CD4-positive, alpha-beta memory T cell (primary cell): ENCODE results near the gene CCDC88B. TPM values are rescaled to one million over a fixed set of nuclear protein-coding genes. Genes with fewer than 3 reads are reported as not detected.

Experiments used
- CTCF ChIA-PET: fragments of 350-600 bp; sonication (Branson Sonifier 250); formaldehyde crosslinking; loops from one replicate; lab custom pipeline; 2021; ENCODE audit warnings: inconsistent platforms; ENCODE audit not compliant: partially characterized antibody; lab: Charles Lee
- POLR2A ChIA-PET: fragments of 350-600 bp; sonication (Branson Sonifier 250); formaldehyde crosslinking; loops from one replicate; lab custom pipeline; 2021; ENCODE audit not compliant: partially characterized antibody; lab: Charles Lee
- DNase-seq, 5 donors: peaks; one replicate each; pipeline versions ENCODE4 v3.0.0 to v3.0.0-alpha.2; 2020 to 2022; ENCODE audit warnings: mixed read lengths in 1 of 5
- H3K27ac ChIP-seq: one replicate; pipeline ENCODE4 v1.7.0; 2013; ENCODE audit warnings: low read depth, low read length
- H3K27me3 ChIP-seq: 2 replicates; pipeline ENCODE4 v1.7.0; 2013; ENCODE audit warnings: mild to moderate bottlenecking, low read length, moderate library complexity; ENCODE audit not compliant: insufficient read depth
- H3K36me3 ChIP-seq: 2 replicates; pipeline ENCODE4 v1.7.0; 2013; ENCODE audit warnings: mild to moderate bottlenecking, low read length, moderate library complexity; ENCODE audit not compliant: insufficient read depth
- H3K4me1 ChIP-seq: 2 replicates; pipeline ENCODE4 v1.7.0; 2013; ENCODE audit warnings: mild to moderate bottlenecking, low read length, moderate library complexity; ENCODE audit not compliant: insufficient read depth
- H3K4me3 ChIP-seq, 2 donors: one replicate each; pipeline ENCODE4 v1.7.0; 2013; ENCODE audit warnings: low read length in 2 of 2, mild to moderate bottlenecking in 1 of 2
- H3K9me3 ChIP-seq, 2 donors: one replicate each; pipeline ENCODE4 v1.7.0; 2013; ENCODE audit warnings: low read length in 2 of 2, control low read depth in 1 of 2; ENCODE audit not compliant: control insufficient read depth in 1 of 2
- H3K27ac Mint-ChIP-seq, 7 donors: one replicate each; pipeline ENCODE4 v1.8.0; 2020 to 2021; ENCODE audit warnings: mixed read lengths in 7 of 7, mild to moderate bottlenecking in 6 of 7, inconsistent platforms in 3 of 7, moderate library complexity in 3 of 7
- H3K27me3 Mint-ChIP-seq, 2 donors: one replicate each; pipeline ENCODE4 v1.8.0; 2020 to 2021; ENCODE audit warnings: mixed read lengths in 2 of 2
- H3K36me3 Mint-ChIP-seq, 2 donors: one replicate each; pipeline ENCODE4 v1.8.0; 2020 to 2021; ENCODE audit warnings: mixed read lengths in 2 of 2, inconsistent platforms in 1 of 2, mild to moderate bottlenecking in 1 of 2
- H3K4me1 Mint-ChIP-seq, 4 donors: one replicate each; pipeline ENCODE4 v1.8.0; 2020 to 2021; ENCODE audit warnings: mixed read lengths in 4 of 4, mild to moderate bottlenecking in 1 of 4
- H3K4me3 Mint-ChIP-seq, 8 donors: one replicate each; pipeline ENCODE4 v1.8.0; 2020 to 2021; ENCODE audit warnings: mixed read lengths in 8 of 8, mild to moderate bottlenecking in 7 of 8, moderate library complexity in 6 of 8, inconsistent platforms in 3 of 8
- H3K9me3 Mint-ChIP-seq, 8 donors: one replicate each; pipeline ENCODE4 v1.8.0; 2020 to 2021; ENCODE audit warnings: mixed read lengths in 8 of 8, mild to moderate bottlenecking in 5 of 8, inconsistent platforms in 3 of 8, moderate library complexity in 1 of 8
- intact Hi-C: fragments of 100-400 bp; cut with micrococcal nuclease; formaldehyde crosslinking; loops from one replicate; pipeline ENCODE4 v1.15.1; 2023
- polyA plus RNA-seq, 2 donors: library from polyadenylated mRNA; unstranded; fragments of 300-500 nt; fragmentation: Illumina TruSeq; gene quantifications; one replicate each; pipeline ENCODE4 v1.2.3, GENCODE V29; 2021
- total RNA-seq, 2 experiments: library from RNA; stranded (reverse); gene quantifications; one replicate each; pipeline ENCODE4 v1.2.3, GENCODE V29; 2021

Gene CCDC88B
- total RNA-seq (10 to 100 TPM; 68.3 to 73.0 TPM), polyA plus RNA-seq (10 to 100 TPM in 1 of 2 donors, 1 to 10 TPM in 1; 6.8 to 39.5 TPM)

GRCh38 chr11:64339754-64340408 lies at the start of gene CCDC88B:
Gene CCDC88B (plus strand): TSS chr11:64340204. CDS start chr11:64340267, 63 bp downstream.
- Mint-ChIP-seq H3K27ac (peak within 1 kb of the TSS; percentile 88 to 99 (median 96)), H3K4me3 (peak within 1 kb of the TSS; percentile 81 to 93 (median 86)), H3K36me3 (peaks cover 12 to 32% of the 10 kb centered on the region in 2 donors), H3K4me1 (peaks cover 18 to 46% (median 34%) of the 10 kb centered on the region in 4 donors), H3K9me3 (no peaks in the 10 kb centered on the region), H3K27me3 (no peaks in the 10 kb centered on the region)
- intact Hi-C loops = loop anchor here (1.0 kb wide), 2 partner anchors 23 to 35 kb away; partner anchors contain the start of genes ESRRA and TRMT112
- Histone ChIP-seq H3K4me1 (peaks cover 44% of the 10 kb centered on the region), H3K4me3 (peak within 1 kb of the TSS; percentile 57 to 81), H3K27ac (peak within 1 kb of the TSS; percentile 81), H3K36me3 (peaks cover 16% of the 10 kb centered on the region), H3K9me3 (no peaks in the 10 kb centered on the region), H3K27me3 (no peaks in the 10 kb centered on the region)
- DNase-seq = peak; percentile 88 to 96 (median 89)
- ChIA-PET CTCF (interaction anchor here (0.8 to 4.9 kb wide), 3 partner anchors 8 to 338 kb away, joined by 3 to 40 read pairs (median 4); partner anchors contain the start of genes PRDX5 and TRMT112), POLR2A (interaction anchor here (1.1 to 9.7 kb wide), 11 partner anchors 8 to 154 kb away, joined by 3 to 153 read pairs (median 4); partner anchors contain the start of genes FERMT3, PRDX5, RPS6KA4 and STIP1)

GRCh38 chr11:64290352-64291261 lies 49.4 kb upstream of the CCDC88B start:
- Mint-ChIP-seq H3K4me1 (peaks cover 6 to 22% (median 13%) of the 10 kb centered on the region in 4 donors), H3K27ac (peak overlapping the region in 2 of 7 donors; percentile 15 to 35), H3K9me3 (no peaks in the 10 kb centered on the region), H3K4me3 (peak overlapping the region; percentile 43 to 80 (median 72)), H3K27me3 (peaks cover 22 to 28% of the 10 kb centered on the region in 2 donors), H3K36me3 (no peaks in the 10 kb centered on the region)
- Histone ChIP-seq H3K27me3 (peaks cover 32% of the 10 kb centered on the region), H3K27ac (no peak overlapping the region), H3K4me1 (peaks cover 19% of the 10 kb centered on the region), H3K36me3 (no peaks in the 10 kb centered on the region), H3K9me3 (no peaks in the 10 kb centered on the region), H3K4me3 (no peak overlapping the region)
- CTCF ChIA-PET = interaction anchor here (0.7 to 2.6 kb wide), 3 partner anchors 10 to 86 kb away, joined by 3 to 12 read pairs (median 10); partner anchors contain the start of gene CATSPERZ
- POLR2A ChIA-PET = interaction anchor here (1.4 to 8.6 kb wide), 2 partner anchors 13 to 84 kb away, joined by 3 to 81 read pairs; partner anchors contain the start of genes CATSPERZ, ESRRA and FERMT3
- intact Hi-C loops = no loop called here
- DNase-seq = peak in 1 of 5 donors; percentile 32

GRCh38 chr11:64291262-64291751 lies 48.7 kb upstream of the CCDC88B start, which contains the start of gene KCNK4:
Gene KCNK4 (plus strand): TSS chr11:64291302. CDS start chr11:64293019, 1,717 bp downstream.
- Histone ChIP-seq H3K36me3 (no peaks in the 10 kb centered on the region), H3K9me3 (no peaks in the 10 kb centered on the region), H3K27ac (no peak within 1 kb of the TSS), H3K4me3 (peak within 1 kb of the TSS in 1 of 2 donors; percentile 27), H3K4me1 (peaks cover 14% of the 10 kb centered on the region), H3K27me3 (peaks cover 35% of the 10 kb centered on the region)
- Mint-ChIP-seq H3K27ac (peak within 1 kb of the TSS in 2 of 7 donors; percentile 15 to 35), H3K4me3 (peak within 1 kb of the TSS; percentile 43 to 80 (median 72)), H3K9me3 (no peaks in the 10 kb centered on the region), H3K4me1 (peaks cover 6 to 20% (median 12%) of the 10 kb centered on the region in 4 donors), H3K36me3 (no peaks in the 10 kb centered on the region), H3K27me3 (peaks cover 29 to 32% of the 10 kb centered on the region in 2 donors)
- DNase-seq = peak in 1 of 5 donors; percentile 24
- intact Hi-C loops = no loop called here
- CTCF ChIA-PET = interaction anchor here (1.6 kb wide), 1 partner anchor 10 kb away, joined by 7 read pairs; no protein-coding TSS in a partner anchor
- POLR2A ChIA-PET = no interaction called here

GRCh38 chr11:64291752-64292459 lies 48.1 kb upstream of the CCDC88B start:
- Mint-ChIP-seq H3K27ac (no peak overlapping the region), H3K36me3 (no peaks in the 10 kb centered on the region), H3K27me3 (peaks cover 35 to 37% of the 10 kb centered on the region in 2 donors), H3K9me3 (no peaks in the 10 kb centered on the region), H3K4me1 (peaks cover 4 to 14% (median 7%) of the 10 kb centered on the region in 4 donors), H3K4me3 (peak overlapping the region in 1 of 8 donors; percentile 77)
- Histone ChIP-seq H3K27me3 (peaks cover 40% of the 10 kb centered on the region), H3K9me3 (no peaks in the 10 kb centered on the region), H3K36me3 (no peaks in the 10 kb centered on the region), H3K4me1 (peaks cover 12% of the 10 kb centered on the region), H3K4me3 (peak overlapping the region in 1 of 2 donors; percentile 27), H3K27ac (no peak overlapping the region)
- intact Hi-C loops = no loop called here
- peak in 1 of 5 donors; percentile 34 for DNase-seq
- POLR2A ChIA-PET = interaction anchor here (0.8 to 1.9 kb wide), 3 partner anchors 20 to 85 kb away, joined by 3 to 5 read pairs (median 5); no protein-coding TSS in a partner anchor
- CTCF ChIA-PET = interaction anchor here (1.6 kb wide), 2 partner anchors 9 to 12 kb away, joined by 6 to 7 read pairs; no protein-coding TSS in a partner anchor

GRCh38 chr11:64292460-64293254 lies 47.3 kb upstream of the CCDC88B start:
- Histone ChIP-seq H3K27me3 (peaks cover 42% of the 10 kb centered on the region), H3K27ac (no peak overlapping the region), H3K4me3 (peak overlapping the region in 1 of 2 donors; percentile 27), H3K36me3 (no peaks in the 10 kb centered on the region), H3K4me1 (peaks cover 12% of the 10 kb centered on the region), H3K9me3 (no peaks in the 10 kb centered on the region)
- CTCF ChIA-PET = interaction anchor here (1.1 to 1.6 kb wide), 3 partner anchors 8 to 86 kb away, joined by 3 to 7 read pairs (median 6); partner anchors contain the start of gene FERMT3
- no peaks in the 10 kb centered on the region for H3K36me3 Mint-ChIP-seq
- POLR2A ChIA-PET = interaction anchor here (0.8 to 1.9 kb wide), 4 partner anchors 21 to 85 kb away, joined by 3 to 5 read pairs (median 4); no protein-coding TSS in a partner anchor
- no peaks in the 10 kb centered on the region for H3K9me3 Mint-ChIP-seq
- peak overlapping the region in 7 of 8 donors; percentile 22 to 77 (median 41) for H3K4me3 Mint-ChIP-seq
- DNase-seq = no peak
- H3K27me3 Mint-ChIP-seq = peaks cover 39 to 44% of the 10 kb centered on the region in 2 donors
- peak overlapping the region in 1 of 7 donors; percentile 31 for H3K27ac Mint-ChIP-seq
- H3K4me1 Mint-ChIP-seq = peaks cover 3 to 16% (median 7%) of the 10 kb centered on the region in 4 donors
- intact Hi-C loops = no loop called here
